ENCODE results near the gene GALNT2.

GALNT2 gene

GRCh38 chr1:230097370-230097769 is 30.3 kb downstream of the GALNT2 start:
- no peak for DNase-seq

DNA sequence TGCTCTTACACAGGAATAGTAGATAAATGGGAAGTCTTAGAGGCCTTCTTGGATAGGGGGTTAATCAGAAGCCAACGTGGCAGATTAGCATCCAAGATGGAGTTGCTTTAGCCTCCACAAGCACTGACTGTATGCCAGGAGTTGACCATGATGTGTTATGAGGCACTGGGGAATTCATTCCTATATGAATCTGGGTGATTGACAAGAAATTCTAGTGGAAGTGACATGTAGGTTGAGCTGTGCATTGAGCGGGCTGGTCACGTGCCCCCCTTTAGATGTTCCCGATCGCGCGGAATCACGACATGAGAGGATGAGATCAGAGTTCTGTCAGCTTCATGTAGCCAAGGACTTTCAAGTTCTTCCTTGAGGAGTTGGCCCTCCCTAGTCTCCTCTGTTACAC is 31.7 kb downstream of the GALNT2 start:
- no peak for DNase-seq

DNA sequence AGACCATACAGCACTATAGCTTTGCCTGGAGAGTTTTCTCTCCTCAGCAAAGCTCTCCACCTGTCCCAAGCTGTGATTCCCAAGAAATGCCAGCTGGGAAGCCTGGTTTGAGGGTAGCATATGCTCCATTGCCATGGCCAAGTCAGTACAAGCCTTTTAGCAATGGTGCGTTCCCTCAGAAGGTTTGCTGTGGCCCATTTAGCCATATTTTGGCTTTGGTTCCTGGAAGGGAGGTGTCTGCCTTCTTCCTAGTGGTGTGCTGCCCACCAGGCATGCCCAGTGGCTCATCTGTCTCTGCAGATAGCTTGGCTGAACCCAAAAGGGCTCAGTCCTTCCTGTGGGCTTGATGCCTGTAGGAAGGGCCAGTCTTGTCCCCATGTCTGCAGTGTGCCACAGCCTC is 32.4 kb downstream of the GALNT2 start:
- no peak for DNase-seq

GRCh38 chr1:230100932-230101331 is 33.9 kb downstream of the GALNT2 start:
- DNase-seq: no peak

DNA sequence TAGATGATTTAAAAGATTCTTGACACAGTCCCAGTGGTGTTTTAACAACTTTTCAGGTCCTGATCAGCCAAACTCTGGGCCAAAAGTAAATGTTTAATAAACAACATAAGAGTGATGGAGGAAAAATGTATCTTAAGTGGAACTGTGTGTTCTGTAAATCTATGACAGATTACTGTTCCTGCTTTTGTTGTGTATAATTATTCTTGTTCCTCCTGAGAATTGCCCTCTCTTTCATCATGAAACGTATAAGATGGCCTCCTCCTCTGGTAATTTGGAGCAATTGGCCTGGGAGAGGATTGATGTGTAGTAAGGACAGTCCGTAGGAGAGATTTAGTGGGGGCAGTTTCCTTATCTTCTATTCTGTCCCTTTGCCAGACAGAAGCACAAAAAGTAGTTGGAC is 34.5 kb downstream of the GALNT2 start:
- DNase-seq: no peak

DNA sequence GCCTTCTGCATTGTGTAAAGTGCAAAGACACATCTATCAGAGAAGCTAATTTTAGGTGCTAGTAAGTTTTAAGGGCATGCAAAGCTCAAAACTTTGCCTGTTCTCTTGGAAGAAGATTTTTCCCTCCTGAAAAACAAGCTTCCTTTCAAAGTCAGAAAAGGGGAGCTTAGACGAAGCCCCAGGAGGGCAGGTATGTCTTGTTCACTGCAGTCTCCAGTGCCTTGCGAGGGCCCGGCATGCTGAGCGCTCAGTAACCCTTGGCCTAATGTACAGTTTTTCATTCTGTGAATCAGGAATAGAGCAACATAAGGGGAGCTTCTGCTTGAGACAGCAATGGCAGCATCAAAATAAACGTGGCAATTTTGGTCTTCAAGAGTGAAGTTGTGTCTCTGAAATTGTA is 35.0 kb downstream of the GALNT2 start:
- no peak for DNase-seq

DNA sequence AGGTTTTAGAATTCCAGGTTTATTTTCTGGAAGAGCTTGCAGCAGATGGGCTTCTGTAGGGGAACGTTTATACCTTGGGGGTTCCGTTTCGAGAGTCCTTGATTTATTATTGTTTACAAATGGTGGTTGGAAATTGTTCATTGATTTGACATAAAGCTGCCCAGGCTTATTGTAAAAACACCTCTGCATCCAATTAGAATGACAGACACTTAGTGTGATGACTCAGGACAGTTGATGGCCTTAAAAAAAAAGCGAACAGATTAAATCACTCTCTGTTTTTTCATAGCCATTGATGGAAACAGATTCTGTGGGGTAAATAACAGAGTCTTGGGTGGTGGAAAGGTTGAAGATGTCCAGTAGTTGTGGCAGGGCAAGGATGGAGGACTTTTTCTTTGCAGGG is 35.4 kb downstream of the GALNT2 start:
- no peak for DNase-seq

- DNase-seq: peak; percentile 41
Measured at GRCh38 chr1:230103306-230104173, 36.5 kb downstream of the GALNT2 start.

GRCh38 chr1:230104395-230105244 is 37.6 kb downstream of the GALNT2 start:
- peak; percentile 100 for DNase-seq

DNA sequence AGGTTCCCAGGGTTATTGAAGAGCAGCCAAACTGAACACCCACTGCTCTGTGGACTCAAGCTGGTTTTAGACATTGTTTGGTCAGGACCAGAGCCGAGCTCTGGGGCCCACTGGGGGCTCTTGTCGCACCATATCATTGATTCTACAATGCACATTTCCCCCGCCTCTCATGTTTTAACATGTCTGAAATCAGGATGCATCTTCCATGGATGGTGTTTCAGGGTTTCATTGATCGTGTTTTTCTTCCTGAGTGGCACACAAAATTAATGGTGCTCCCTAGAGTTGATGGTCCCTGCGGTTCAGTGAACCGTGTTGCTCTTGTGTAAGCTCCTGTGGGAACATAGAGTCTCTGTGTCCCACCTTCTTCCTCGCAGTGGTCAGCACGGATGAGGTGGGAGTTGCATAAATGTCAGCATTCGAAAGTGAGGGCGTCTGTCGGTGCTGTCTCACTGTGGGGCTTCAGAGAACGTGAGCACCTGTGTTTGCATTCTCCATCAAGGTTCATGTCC is 38.3 kb downstream of the GALNT2 start:
- no peak for DNase-seq

- peak; percentile 43 for DNase-seq
Measured at GRCh38 chr1:230105754-230106625, 39.0 kb downstream of the GALNT2 start.

DNA sequence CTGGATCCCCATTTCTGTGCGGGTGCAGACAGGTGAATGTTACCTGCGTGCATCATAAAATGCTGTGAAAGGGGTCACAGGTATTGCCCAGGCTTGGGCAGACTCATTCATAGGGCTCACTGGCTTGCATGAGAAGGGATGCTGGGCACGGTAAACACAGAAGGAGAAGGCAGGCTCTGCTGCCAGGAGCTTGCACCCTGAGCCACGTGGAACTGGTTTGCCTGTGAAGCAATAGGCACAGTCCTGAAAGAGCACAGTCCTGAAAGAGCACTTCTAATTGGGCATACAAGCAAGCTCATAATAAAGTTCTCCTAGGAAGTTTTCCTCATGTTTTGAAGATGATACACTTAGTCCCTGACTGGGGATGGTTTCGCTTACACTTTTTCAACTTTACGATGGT is 40.9 kb downstream of the GALNT2 start:
- no peak for DNase-seq

DNA sequence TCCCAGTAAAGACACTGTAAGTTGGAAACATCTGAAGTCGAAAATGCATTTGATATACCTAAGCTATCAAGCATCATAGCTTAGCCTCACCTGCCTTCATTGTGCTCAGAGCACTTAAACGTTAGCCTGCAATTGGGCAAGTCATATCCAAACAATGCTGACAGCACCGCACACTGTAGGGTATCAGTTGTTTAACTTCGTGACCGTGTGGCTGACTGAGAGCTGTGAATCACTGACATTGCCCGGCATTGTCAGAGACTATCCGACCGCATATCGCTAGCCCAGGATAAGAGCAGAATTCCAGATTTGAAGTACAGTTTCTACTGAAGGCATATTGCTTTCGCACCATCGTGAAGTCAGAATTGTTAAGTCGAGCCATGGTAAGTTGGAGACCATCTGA is 41.5 kb downstream of the GALNT2 start:
- no peak for DNase-seq

DNA sequence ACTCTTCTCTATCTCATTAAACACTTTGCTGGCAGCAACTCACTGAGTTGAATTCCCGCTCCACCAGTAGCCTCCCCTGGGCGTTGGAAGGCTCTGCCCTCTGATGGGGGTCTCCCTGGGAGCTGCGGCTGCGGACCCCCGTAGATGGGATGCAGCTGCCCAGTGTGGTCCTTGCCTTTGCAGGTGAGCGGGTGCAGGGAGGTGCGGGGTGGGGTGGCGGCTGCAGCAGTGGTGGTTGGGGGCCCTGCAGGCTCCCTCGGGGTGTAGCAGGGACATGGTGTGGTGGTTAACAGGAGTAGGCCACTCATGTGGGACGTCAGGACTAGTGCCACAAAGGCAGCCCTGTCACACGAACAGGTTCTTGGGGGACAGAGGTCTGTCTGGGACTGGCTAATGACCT is 42.0 kb downstream of the GALNT2 start:
- DNase-seq: no peak

DNA sequence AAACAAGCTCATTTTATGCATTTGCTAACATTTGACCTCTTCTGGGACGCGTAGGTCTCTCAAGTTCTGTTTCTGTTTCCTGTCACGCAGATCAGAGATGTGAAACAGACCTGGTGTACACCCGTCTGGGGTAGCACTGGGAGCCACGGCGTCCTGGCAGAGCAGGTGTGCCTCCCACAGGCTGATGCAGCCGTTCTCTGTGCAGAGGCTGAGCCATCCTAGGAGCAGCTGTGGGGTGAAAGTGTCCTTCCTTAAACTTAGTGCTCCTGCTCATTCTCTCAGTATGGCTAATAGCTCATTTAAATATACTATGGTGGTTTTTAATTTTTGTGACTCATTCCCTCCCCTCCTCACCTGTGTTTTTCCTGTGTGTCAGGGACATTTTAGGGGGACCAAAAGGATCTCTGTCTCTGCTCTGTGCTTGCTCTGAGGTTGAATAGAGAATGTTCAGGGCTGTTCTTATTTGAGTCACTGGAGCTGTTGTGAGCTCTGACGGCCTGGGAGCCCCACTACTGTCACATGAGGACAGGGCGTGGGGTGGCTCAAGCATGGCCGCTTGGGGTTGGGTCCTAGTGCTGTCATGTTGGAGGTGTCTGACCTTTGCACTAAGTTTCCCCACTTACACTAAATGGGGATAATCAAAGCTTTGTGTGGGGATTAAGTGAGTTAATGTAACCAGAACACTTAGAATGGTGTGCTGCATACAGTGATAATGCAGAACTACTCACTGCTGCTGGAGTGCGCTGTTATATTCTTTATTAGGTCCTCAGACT is 43.0 kb downstream of the GALNT2 start:
- DNase-seq: no peak

- no peak for DNase-seq
Measured at GRCh38 chr1:230110971-230111370, 43.9 kb downstream of the GALNT2 start.

GRCh38 chr1:230112131-230112701 is 45.2 kb downstream of the GALNT2 start:
- no peak for DNase-seq

DNA sequence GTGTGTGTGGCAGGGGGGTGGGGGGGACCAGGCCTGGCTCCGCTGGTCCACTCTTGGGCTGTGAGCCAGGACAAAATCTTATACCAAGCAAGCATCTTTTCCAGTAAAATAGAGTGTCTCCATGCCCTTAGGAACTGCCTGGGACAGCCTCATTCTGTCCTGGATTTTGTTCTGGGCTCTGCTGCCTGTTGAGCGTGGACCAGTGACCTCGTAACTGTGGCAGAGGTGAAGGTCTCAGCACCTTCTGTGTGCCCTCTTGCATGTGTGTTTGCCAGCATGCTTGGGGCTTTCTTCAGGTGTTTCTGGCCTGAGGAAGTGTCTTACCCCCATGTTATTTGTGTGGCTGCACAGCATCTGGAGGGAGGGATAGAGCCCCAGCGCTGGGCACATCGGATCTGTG is 45.7 kb downstream of the GALNT2 start:
- no peak for DNase-seq

GRCh38 chr1:230113235-230113592 is 46.2 kb downstream of the GALNT2 start:
- no peak for DNase-seq

DNA sequence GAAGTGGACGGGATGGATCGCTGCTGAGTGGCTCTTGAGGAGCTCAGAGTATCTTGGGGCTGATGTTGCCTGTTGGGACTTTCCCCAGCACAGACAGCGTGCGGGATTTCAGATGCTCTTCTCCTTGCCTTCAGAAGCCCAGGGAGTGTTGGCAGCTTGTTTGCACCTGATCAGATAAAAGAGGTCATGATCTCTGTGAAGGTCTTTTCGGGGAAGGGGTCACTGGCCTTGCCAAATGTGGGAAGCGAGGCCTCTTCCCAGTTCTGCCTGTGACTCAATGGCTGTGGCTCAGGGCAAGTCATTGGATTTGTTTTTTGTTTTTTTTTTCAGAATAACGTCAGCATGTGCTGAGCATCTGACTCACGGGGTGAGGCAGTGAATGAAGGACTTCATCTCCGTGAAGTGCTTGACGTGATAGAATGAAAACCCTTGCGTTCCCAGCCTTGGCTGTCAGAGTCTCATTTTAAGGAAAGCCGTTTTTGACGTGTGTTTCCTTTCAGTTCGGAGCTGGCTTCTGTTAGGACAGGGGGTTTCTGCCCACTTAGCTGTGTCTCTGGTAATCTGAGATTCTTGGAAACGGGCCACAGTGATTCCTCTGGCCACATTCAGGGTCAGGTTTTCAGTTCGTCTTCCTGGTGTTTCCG is 46.7 kb downstream of the GALNT2 start:
- peak; percentile 87 for DNase-seq

- no peak for DNase-seq
Measured at GRCh38 chr1:230114237-230114651, 47.2 kb downstream of the GALNT2 start.
